ENCODE measurements around the gene GTF2F2. TPM values are rescaled to one million over a fixed set of nuclear protein-coding genes. Genes with fewer than 3 reads are reported as not detected.

Gene GTF2F2
- total RNA-seq, 1 donor from 2014 or later = 20.4 TPM

- no peak for DNase-seq (ENCODE audit: low spot score in 2 of 2)
- no peak for FAIRE-seq
Measured at GRCh38 chr13:45327253-45327955, 207.1 kb downstream of the GTF2F2 start.

GRCh38 chr13:45328661-45329111, 208.4 kb downstream of the GTF2F2 start:
- FAIRE-seq = no peak

GRCh38 chr13:45331123-45331619, 210.9 kb downstream of the GTF2F2 start:
- DNase-seq (ENCODE audit: low spot score in 2 of 2) = no peak
- no peak for FAIRE-seq

More at GRCh38 chr13:45328661-45329111, 208.4 kb downstream of the GTF2F2 start:
- no peak for DNase-seq (ENCODE audit: low spot score in 2 of 2)

GRCh38 chr13:45331692-45332035, 211.4 kb downstream of the GTF2F2 start:
- no peak for DNase-seq (ENCODE audit: low spot score in 2 of 2)
- no peak for FAIRE-seq

- DNase-seq (ENCODE audit: low spot score in 2 of 2) (no peak), FAIRE-seq (no peak)
Measured at GRCh38 chr13:45332036-45332830, 211.9 kb downstream of the GTF2F2 start.

GRCh38 chr13:45332831-45333219, 212.5 kb downstream of the GTF2F2 start:
- FAIRE-seq (no peak), DNase-seq (ENCODE audit: low spot score in 2 of 2) (no peak)

GRCh38 chr13:45333251-45333976, 213.1 kb downstream of the GTF2F2 start:
- FAIRE-seq = no peak

More at GRCh38 chr13:45333251-45333976, 213.1 kb downstream of the GTF2F2 start:
- DNase-seq (ENCODE audit: low spot score in 2 of 2) = no peak

Small RNA genes lying within 50 kb of the gene (small RNA-seq; reads per million reads assigned to genes)
- gene AL138693.1 (not detected), gene AL138963.2 (not detected)

Other genes with a start within 250 kb of the GTF2F2 start
- 6.9 TPM for gene NUFIP1, start 131.0 kb upstream of the GTF2F2 start, total RNA-seq
- 46.9 TPM for gene GPALPP1, start 131.0 kb upstream of the GTF2F2 start, total RNA-seq
- gene KCTD4, start 80.5 kb downstream of the GTF2F2 start, total RNA-seq = 4.5 TPM
- 2,752 TPM for gene TPT1, start 220.7 kb downstream of the GTF2F2 start, total RNA-seq